Hematopoietic multipotent progenitor cell treated with erythropoietin and hydrocortisone succinate and interleukin-3 and kit ligand, for 4 days (in vitro differentiated cells): ENCODE results near the gene ITGA5.
A peak's percentile ranks its signal among the peaks of the same experiment; 100 is the strongest.

Source experiments
- DNase-seq: peaks from one replicate; pipeline ENCODE4 v3.0.0-alpha.2; 2015

The ITGA5 gene

DNA sequence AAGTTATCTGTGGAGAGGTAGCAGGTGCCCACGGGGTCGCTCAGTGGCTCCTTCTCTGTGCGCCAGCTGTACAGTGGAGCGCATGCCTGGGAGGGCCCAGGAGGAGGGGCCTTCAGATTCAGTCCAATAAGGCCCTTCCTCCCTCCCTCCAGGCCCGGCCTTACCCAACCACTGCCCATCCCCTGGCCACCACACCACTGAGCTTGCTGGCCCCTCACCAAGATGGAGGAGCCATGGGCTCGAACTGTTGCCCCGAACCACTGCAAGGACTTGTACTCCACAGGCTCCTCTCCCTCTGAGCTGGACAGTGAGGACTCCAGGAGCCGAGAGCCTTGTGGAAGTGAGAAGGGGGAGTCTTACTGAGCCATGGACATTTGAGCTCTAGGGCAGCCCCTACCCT is 9.8 kb downstream of the ITGA5 start:
- DNase-seq: no peak

DNA sequence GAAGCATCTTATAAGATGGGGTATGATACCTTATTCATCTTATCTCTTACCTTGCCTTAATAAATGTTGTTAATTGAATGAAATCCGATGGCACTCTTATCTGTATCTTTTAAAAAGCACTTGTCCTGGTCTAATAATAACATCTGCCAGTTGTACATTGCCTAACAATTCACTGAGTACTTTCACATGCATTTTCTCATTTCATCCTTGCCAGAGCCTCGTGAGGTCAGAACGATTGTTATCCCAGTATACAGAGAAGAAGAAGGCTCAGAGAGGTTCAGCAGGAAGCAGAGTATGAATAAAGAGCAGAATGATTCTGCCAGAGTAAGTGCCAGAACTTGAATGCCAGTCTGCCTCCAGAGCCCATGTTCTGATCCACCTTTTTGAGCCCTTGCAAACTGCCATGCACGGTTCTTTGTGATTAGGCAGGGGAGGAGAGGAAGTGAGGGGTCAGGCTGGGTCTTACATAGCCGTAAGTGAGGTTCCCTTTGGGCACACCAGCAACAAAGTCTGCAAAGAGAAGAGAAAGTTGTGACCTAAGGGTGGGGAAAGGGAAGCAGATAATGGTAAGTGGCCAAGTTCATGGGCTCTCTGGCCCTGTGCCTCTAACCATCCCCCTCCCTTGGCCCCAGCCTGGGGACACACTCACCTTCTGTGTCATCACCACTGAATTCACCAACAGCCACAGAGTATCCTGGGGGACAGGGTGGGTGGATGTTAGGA is 11.7 kb downstream of the ITGA5 start:
- DNase-seq: peak; percentile 47

DNA sequence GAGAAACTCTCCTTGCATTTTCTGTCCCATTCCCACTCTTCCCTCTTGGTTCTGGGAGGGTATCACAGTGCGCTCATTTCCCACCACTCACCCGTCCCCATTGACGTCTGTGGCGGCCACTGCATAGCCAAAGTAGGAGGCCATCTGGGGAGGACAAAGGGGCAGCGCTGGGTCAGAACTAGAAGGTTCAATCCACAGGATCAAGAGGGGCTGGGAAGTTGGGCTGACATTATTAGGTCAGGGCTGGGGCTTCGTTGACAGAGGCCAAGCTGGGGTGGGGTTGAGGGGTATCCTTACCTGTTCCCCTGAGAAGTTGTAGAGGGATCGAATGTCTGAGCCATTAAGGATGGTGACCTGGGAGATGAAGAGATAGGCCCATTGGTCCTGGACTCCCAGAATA is 13.5 kb downstream of the ITGA5 start:
- no peak for DNase-seq

DNA sequence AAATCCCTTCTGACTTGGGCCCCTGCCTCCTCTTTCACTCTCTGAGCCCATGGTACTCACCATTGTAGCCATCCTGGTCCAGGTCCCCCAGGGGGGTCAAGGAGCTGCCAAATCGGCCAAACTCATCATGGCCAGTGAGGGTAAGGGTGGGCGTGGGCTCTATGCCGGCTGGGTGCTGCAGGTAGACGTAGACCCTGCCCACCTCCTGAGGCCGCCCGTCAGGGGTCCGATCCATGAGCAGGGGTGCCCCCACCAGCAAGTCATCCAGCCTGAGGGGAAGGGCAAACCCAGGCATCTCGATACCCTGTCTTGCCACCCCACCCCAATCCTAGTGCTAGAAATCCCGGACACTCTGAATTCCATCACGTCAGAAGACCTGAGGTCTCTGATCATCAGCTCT is 14.0 kb downstream of the ITGA5 start:
- DNase-seq: no peak

DNA sequence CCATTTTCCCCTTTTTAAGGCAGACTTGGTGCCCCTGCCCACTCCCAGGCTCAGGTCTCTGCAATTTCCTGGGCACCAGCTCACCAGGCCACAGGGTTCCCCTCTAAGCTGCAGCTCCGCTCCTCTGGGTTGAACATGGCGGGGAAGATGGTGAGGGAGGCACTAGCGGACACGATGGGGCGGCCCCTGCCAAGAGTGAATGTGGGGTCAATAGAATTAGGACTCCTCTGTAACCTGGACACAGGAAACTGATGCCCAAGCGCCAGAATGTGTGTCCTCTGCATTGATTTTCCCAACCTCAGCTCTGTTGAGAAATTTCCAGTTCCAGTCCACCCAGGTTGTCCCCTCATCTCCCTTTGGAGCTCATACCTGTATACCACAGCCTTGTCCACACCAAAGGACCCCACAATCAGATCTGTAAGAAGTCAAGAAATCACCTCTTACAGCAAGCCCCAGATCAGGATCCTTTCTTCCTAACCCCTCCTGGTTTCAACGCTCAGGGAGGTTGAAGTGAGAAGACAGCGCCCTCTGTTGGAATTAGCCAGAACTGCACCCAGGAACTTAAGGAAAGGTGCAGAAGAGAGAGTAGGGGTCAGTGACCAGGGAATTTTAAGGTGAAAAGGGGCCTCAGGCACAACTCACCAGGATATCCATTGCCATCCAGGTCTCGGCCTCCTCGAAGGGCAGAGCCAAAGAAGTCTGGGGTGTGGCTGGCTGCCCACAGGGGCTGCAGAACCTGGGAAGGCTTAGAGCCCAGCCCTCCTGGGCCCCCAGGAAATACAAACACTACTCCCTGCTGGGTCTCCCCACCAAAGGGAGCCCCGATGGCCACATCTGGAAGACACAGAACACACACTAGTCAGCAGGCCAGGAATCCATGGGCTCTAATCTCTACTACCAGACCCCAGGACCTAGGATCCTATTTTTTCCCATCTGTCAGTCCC is 14.7 kb downstream of the ITGA5 start:
- peak; percentile 84 for DNase-seq

DNA sequence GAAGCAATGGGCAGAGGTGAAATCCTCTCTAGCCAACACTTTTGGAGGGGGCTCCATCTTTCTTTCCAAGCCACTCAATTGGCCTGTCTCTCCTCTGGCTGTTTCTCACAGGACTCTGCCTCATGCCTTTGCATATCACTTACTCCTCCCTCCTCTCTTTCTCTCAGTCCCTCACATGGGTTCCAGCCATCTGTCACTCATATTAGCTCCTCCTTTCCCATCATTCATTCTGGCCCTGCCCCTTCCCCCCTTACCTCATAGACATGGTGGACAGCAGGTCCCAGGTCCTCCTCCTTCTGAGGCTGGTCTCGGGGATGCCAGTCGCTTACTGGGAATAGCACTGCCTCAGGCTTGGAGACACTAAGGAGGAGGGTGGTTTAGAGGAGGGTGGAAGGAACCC is 17.9 kb downstream of the ITGA5 start:
- DNase-seq: no peak

DNA sequence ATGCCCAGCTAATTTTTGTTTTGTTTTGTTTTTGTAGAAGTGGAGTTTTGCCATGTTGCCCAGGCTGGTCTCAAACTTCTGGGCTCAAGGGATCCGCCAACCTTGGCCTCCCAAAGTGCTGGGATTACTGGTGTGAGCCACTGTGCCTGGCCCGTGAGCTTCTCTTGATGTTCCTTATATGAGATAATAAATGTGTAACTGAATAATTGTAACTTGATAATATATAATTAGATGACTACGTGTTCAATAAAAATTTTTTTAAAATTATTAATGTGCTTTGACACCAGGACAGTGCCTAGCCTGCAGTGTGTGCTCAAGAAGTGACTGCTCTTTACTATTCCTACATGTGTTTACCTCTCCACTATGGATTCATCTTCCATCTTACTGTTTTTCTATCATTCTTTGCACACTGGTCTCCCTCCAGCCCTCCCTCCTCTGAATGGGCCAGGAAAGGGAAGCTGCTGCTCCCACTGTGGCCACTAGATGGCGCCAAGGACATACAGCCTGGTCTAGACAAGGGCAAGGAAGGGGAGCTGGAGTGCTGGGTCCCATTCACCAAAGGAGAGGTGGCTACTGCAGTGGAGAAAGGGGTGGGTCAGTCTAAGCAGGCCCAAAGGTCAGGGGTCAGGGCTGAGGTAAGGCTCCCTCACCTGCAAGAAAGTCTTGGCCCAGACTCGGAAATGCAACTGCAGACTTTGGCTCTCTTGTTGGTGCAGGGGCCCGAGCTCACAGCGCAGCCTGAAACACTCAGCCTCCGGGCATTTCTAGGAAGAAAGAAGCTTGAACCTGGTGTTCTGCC is 19.9 kb downstream of the ITGA5 start:
- DNase-seq: peak; percentile 92

DNA sequence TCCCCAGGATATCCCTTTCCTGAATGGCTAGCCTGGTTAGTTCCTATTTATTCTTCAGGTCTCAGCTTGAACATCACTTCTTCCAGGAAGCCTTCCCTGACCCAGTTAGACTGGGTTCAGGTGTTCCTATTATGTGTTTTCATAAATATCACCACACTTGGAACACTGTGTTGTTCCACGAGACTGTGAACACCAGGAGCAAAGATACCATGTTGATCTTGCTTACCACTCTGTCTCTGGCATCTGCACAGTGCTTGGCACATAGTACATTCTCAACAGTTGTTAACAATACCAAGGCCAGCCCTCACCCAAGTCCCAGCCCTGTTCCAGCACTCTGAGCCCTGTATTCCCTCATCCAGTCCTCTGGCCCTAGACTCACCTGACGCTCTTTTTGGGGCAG is 20.8 kb downstream of the ITGA5 start:
- no peak for DNase-seq

DNA sequence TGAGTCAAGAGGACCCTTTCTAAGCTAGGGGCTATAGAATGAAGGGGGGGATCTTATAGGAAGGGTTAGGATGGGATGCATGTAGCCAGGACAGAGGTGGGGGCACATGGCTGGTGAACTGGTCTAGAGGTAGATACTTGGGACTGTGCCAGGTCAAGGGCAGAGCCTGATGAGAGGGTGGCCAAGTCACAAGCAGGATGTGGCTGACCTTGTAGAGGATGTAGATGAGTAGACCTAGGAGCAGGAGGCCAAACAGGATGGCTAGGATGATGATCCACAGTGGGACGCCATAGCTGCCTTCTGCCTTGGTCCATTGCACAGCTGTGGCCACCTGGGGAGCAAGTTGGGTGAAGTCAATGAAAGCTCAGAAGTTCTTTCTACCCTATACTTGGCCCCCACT is 21.9 kb downstream of the ITGA5 start:
- no peak for DNase-seq

DNA sequence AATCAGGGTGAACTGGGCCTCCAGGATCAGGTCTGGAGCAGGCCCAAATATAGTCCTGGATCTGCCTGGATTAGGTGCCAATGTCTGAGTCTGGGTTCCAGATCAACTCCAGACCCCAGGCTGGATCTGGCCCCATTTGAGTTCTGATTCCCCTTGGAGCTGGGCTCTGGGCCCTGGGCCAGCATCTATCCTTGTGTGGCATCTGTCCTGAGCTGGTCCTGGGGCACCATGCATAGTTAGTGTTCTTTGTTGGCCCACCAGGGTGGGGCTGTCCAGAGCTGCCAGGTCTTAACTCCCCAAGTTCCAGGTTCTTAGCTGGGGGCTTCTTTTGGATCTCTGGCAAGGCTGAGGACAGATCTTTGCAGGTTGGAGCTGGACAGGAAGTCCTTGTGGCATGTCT is 23.5 kb downstream of the ITGA5 start:
- DNase-seq: no peak

DNA sequence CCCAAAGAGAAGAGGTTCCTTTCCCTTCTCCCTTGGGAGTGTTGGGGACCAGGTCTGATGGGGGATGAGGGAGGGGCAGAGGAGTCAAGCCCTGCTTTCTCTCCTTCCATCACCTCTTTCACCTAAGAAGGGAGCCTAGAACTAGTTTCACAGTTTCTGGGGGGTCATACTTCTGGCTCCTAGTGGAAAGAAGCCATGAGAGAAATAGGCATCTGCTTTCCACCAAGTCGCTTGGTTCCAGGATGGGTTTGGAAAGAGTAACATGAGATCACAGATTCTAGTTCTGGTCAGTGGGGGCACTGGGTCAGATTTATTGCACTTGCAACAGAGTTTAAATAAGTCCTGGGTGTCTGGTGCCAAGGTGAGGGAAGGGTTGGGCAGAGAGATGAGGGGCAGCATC is 24.1 kb downstream of the ITGA5 start:
- DNase-seq: no peak

DNA sequence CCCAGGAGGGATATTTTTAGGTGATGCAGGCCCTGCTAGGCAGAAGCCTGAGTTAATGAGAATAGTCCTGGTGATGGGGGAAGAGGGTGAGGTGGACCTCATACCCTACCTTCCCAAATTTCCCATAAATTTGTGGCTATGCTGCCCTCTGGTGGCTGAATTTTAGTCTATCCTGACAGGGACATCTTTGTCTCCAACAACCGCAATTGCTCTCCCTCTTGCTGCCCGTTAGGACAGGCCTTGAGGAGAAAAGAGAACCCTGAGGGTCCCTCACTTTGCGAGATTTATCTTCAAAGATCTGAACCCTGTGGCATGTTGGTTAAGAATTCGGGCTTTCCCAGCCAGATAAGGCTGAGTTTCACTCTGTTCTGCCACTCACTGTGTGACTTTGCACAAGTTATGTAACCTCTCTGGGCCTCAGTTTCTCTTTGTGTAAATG is 24.8 kb downstream of the ITGA5 start:
- DNase-seq: peak; percentile 84

DNA sequence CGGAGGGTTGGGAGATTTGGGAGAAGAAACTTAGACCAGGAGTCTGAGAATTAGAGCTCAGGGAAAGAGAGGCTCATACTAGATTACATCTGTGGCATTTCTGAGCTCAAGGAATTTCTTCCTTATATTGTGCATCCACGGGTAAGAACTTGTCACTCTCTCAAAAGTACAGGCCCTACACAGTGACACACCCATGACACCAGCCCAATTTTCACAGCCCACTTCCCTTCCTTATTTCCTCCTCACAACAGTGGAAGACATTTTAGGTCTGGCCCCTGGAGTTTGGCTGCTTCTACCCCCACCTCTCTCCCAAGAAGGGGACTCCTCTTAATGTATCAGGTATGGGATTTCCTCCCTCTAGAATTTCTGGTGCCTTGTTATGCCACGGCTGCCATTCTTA is 25.3 kb downstream of the ITGA5 start:
- DNase-seq: no peak

DNA sequence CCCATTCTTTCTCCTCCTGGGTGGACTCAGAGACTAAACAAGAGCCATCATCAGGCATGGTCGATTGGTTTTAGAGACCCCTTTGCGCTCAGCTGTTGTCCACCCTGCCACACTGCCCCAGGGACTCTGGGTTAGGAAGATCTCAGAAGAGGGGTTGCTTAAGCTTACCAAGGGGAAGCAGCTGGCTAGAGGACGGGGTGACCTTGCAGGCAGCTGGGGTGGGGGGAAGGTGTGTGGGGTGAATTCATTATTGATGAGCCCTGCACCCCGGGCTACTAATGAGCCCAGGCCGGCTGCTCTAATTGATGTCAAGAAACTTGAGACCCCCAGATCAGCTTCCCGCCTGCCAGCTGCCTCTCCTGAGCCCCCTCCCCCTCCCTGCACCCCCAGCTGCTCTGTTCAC is 25.9 kb downstream of the ITGA5 start:
- no peak for DNase-seq

DNA sequence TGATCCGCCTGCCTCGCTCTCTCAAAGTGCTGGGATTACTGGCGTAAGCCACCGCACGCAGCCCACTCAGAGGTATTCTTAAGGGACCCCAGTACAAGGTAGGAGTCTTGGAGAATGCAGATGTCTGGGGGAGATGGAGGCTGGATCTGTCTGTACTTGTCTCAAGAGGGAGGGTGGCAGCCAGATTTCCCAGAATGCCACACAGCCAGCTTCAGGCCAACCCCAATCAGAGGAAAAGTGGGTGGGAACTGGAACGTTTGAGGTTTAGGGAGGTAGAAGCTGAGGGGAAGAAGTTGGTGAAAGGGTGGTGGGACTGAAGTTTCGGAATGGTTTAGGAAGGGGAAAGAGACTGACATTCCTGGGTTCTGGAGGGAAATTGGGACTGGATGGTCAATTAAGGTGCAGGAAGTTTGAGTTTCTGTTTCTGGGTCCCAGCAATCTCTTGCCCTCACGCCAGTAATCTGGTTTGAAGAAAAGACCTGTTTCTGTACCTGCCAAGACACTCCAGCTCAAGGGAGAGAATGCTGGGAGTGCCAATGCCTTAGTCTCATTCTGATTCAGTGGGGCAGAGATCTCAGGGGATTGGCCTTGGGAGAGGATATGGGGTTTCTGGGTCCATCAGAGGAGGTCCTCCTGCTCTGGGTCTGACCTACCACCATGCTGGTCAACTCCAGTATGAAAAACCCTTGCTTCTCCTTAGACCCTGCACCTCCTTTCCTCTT is 26.4 kb downstream of the ITGA5 start:
- DNase-seq: no peak

DNA sequence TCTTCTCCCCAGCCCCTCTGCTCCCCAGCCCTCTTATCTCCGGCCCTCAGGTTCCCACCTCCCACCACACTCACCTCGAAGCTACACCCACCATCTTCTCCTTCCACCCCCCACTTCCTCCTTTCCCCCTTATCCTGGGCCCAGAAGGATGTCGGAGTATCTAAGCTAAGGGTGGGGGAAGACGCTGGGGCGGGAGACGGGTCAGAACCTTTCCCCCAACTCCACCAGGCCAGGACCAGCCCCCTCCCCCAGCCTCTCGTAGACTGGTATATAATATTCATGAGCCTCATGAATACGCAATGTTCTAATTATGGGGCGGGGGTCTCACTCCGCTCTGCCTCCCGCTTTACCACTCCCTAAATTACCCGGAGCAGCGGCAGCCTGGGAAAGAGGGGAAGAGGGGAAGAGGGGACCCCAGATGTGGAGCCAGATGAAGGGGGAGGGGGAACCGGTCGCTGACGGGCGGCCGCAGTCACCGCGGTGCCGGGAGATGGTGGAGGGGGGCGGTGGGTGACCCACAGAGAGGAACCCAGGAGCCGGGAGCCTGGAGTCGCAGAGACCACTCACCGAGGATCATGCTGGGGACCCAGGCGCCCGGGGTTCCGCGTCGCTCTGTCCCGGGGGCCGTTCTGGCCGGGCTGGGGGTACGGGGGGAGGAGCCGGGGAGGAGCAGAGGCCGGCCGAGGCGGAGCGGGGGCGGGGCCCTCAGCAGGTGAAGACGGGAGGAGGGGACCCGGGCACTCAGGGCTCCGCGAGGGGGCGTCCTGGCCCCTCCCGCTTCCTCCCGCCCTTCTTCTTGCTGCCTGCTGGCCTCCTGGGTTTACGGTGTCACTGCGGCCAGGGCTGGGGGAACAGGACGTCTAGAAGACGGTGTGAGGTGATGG is 28.2 kb downstream of the ITGA5 start:
- DNase-seq: peak; percentile 88

DNA sequence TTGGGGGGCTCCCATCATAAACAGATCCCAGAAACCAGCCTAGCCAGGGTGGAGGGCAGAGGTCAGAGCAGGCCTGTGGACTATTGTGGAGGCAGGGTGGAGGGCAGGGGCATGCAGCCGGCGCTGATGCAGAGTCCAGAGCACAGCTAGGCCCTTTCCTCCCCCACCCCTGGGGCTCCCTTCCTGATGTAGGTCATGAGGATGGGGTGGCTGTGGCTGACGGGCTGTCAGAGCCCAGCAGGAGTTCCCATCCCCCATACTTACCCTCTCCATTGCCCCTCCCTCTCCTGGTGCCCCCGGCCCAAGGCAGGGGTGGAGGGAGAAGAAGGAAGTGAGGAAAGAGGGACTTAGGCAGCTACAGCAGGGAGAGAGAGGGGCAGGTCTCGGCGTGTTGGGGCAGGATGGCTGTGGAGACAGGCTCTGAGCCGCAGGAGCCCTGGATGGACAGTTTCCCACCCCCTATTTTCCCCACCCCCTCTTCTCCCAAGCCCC is 28.8 kb downstream of the ITGA5 start:
- no peak for DNase-seq

DNA sequence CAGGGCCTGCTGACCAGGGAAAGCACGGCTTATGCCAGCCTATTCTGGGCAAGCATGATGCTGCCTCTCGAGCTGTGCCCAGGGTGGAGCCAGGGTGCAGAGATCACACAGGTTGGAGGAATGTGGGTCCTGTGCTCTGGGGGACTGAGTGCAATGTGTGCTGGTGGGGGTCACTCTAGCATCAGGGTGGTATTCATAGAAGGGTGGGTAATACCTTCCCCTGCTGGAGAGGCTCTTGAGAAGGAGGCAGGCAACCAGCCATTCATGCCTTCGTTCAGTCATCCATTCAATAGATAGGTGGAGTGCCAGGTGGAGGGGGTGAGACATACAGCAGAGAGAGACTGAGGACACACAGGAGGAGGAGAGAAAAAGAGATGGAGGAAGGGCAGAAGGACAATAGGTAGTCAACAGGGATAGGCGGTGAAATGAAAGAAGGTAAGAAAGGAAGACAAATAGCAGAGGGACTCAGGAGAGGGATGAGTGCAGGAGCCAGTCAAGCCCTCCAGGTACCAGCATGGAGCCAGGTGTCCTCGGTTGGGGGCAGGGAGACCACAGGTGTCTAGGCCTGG is 29.4 kb downstream of the ITGA5 start:
- DNase-seq: no peak

DNA sequence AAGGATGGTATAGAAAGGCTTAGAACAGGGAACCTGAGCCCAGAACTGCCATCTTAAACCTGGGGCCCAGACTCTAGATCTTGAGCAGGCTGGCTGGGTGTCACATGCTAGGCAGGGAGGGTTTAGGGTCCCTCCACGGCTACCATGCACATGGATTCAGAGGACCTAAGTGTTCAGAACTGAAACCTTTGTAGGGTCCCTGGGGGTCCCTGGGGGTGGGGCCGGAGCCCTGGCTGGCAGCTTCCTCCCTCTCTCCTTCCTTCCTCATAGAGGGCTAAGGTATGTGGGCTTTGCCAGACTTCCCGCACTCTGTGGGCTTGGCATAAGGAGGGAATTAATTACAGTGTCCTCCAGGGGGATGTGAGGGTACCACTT is 29.9 kb downstream of the ITGA5 start:
- DNase-seq: no peak

DNA sequence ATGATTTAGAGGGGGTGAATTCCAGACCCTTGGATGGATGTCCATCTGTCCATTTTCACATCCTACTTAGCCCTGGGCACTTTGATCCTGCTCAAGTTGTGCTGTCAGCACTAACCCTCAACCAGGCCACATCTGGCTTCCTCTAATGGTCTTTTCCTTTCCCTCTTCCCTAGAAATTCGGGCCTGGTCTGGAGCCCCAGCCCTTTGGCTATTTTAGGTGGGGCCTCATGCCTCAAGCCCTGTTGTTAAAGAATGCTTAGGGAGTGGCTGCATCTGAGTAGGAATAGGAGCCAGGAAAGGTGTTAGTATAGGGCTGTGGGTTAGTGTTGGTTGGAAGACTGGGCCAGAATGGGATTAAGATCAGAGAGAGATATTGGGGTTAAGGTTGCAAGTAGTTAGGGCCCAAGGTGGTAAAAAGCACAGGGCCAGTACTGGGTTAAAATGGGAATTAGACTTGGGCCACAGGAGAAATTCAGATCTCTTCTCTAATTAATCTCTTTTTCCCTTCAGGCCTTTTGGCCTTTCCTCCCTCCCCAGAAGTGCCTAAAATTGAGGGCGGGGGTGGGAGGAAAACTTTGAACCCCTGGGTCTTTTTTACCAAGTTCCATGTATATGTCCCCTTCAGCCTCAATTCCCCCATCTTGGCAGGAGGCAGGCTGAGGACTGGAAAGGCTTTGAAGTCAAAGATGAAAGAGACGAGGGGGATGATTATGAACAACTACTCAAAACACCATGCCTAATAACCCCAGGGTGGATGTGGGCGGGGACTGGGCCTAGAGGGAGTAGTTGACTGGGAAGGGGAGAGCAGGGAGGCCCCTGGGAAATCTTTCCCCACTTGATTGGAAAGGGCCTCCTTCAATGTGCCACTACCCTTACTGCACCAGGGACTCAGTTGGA is 30.6 kb downstream of the ITGA5 start:
- DNase-seq: no peak
